EH (cell line): ENCODE data around the gene B4GALT2.

Experiments
- DNase-seq: peaks from one replicate; pipeline ENCODE4 v3.0.0-alpha.2; 2015; ENCODE audit warnings: low read depth

B4GALT2 gene, protein sequence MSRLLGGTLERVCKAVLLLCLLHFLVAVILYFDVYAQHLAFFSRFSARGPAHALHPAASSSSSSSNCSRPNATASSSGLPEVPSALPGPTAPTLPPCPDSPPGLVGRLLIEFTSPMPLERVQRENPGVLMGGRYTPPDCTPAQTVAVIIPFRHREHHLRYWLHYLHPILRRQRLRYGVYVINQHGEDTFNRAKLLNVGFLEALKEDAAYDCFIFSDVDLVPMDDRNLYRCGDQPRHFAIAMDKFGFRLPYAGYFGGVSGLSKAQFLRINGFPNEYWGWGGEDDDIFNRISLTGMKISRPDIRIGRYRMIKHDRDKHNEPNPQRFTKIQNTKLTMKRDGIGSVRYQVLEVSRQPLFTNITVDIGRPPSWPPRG

DNA sequence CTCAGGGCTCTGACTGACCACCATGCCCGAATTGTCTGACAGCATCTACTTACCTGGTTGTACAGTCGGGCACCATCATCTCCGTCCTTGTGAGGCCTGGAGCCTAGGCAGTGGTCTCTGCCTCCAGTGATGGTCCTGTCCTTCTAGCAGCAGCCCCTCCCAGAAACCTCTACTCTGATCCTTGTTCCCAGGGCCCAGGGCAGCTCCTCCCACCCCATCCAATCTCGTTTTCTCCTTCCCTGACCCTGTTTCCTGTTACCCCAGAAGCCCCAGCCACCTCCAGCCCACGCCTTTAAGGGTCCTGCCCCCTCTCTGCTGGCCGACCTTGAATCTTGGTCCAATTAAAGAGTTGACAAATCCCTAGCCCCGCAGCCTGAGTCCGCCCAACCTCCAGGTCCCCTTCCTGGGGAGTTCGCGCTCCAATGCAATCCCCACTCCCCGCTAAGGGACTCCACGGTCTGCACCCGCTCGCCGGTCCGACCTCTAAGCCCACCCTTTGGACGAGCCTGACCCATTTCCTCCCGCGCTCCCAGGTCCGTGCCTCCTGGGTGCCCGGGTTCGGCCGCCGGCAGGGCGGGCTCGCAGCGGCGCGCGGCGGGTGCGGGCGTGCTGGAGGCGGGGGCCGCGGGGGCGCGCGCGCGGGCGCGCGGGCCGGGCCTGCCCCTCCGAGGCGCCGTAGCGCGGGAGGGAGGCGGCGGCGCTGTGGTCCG is at the start of gene B4GALT2:
TSS of gene B4GALT2 (plus strand) at position 660 of the 710 bp plus-strand sequence. CDS start 1,951 bp downstream, outside the sequence.
- DNase-seq = peak; percentile 46

DNA sequence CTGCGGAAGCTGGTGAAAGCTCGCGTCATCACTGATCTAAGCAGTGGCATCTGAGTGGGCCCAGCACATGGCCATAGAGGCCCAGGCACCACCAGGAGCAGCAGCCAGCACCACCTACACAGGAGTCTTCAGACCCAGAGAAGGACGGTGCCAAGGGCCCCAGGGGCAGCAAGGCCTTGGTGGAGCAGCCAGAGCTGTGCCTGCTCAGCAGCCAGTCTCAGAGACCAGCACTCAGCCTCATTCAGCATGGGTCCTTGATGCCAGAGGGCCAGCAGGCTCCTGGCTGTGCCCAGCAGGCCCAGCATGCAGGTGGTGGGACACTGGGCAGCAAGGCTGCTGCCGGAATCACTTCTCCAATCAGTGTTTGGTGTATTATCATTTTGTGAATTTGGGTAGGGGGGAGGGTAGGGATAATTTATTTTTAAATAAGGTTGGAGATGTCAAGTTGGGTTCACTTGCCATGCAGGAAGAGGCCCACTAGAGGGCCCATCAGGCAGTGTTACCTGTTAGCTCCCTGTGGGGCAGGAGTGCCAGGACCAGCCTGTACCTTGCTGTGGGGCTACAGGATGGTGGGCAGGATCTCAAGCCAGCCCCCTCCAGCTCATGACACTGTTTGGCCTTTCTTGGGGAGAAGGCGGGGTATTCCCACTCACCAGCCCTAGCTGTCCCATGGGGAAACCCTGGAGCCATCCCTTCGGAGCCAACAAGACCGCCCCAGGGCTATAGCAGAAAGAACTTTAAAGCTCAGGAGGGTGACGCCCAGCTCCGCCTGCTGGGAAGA is 48.7 kb upstream of the B4GALT2 start:
- no peak for DNase-seq

DNA sequence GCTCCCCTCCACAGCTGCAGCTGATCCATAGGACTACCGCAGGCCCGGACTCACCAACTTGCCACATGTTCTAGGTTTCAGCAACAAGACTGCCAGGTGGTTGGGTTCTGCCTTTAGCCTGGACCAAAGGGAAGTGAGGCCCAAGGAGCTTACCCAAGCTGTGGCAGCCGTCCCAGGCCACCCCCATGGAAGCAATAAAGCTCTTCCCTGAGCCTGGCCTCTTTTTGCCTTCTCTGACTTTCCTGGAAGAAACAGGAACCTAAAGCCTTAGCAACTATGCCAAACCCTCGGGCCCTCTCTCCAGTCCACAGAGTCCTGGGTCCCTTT is 48.1 kb upstream of the B4GALT2 start:
- DNase-seq = no peak

DNA sequence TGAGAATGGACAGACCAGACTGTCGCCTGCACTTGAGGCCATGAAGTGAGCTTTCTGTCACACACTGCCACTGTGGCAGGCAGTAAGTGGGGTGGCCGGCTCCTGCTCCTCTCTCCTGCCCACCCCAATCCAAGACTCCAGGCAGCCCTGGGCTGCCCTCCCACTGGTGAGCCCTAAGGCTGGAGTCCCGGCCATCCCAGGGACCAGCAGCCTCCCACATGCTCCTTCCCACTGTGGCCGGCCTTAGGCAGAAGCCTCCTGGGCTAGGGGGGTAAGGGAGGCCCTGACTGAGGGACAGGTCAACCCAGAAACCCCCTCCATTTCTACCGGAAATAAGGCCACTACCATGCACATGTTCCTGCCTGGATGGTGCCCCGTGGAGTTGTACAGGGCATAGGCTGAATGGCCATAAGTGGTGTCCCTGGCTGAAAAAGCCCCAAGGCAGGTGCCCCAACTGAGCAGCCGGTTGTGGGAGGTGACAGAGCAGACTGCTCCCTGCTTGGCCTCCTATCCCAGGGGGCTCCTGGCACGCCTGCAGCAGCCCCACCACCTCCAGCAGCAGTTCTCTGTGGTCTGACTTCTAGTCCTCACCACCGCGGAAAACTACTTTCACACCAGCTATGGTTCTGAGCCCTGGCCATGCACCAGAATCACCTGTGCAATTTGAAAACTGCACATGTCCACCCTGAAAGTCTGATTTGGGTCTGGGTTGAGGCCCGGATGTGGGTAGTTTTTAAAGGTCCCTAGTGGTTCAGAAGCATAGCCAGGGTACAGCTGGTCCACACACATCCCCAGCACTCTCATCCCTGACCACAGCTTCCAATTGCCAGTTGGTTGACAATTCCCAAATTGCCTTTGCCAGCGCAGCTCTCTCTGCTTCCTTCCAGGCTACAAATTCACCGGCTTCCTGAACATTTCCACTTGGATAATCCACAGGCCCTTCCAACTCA is 47.0 kb upstream of the B4GALT2 start:
- DNase-seq = no peak

DNA sequence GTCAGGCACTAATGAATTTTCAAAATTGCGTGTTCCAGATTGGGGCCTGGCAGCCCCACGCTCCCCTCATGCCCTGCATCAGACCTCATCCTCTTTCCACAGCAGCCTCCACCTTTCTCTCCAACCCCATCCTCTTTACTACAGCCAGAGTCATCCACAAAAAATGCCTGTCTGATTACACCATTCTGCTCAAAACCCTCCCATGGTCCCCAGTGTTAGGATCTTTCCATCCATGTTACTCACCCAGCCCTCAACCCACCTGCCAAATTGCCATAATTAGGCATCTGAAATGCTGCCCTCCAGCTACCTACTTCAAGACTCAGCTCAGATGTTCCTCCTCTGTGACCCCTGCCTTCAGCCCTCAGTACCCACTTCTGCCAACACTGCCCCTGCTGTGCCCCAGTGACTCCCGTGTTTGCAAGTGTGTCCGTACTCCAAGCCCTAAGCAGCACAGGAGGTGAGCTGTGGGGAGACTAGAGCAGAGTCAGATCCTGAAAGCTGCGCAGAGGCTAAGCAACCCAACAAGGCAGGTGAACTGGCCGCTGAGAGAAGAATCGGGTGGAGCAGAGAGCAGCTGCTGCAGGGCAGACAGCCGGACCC is 46.1 kb upstream of the B4GALT2 start:
- peak; percentile 81 for DNase-seq

DNA sequence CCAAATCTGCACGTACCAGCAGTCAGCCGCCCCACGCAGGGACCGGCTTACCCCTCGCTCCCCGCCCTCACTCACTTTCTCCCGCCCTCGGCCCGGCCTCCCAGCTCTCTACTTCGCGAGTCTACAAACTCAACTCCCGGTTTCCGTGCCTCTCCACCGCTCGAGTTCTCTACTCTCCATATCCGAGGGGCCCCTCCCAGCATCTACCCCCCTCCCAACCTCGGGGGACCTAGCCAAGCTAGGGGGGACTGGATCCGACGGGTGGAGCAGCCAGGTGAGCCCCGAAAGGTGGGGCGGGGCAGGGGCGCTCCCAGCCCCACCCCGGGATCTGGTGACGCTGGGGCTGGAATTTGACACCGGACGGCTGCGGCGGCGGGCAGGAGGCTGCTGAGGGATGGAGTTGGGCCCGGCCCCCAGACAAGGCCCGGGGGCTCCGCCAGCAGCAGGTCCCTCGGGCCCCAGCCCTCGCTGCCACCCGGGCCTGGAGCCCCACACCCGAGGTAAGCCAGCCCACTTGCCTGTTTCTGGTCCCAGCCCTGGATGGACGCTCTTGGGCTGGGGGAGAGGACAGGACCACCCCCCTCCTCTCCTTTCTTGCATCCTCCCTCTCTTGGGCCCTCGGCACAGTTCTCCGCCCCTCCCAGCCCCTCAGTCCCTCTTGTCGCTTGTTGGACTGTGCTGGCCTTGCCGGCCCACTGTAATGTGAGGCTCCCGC is 45.5 kb upstream of the B4GALT2 start, which contains the start of gene ARTN:
TSS of gene ARTN (plus strand) at position 416 of the 715 bp plus-strand sequence. CDS start 1,856 bp downstream, outside the sequence.
- peak; percentile 42 for DNase-seq

DNA sequence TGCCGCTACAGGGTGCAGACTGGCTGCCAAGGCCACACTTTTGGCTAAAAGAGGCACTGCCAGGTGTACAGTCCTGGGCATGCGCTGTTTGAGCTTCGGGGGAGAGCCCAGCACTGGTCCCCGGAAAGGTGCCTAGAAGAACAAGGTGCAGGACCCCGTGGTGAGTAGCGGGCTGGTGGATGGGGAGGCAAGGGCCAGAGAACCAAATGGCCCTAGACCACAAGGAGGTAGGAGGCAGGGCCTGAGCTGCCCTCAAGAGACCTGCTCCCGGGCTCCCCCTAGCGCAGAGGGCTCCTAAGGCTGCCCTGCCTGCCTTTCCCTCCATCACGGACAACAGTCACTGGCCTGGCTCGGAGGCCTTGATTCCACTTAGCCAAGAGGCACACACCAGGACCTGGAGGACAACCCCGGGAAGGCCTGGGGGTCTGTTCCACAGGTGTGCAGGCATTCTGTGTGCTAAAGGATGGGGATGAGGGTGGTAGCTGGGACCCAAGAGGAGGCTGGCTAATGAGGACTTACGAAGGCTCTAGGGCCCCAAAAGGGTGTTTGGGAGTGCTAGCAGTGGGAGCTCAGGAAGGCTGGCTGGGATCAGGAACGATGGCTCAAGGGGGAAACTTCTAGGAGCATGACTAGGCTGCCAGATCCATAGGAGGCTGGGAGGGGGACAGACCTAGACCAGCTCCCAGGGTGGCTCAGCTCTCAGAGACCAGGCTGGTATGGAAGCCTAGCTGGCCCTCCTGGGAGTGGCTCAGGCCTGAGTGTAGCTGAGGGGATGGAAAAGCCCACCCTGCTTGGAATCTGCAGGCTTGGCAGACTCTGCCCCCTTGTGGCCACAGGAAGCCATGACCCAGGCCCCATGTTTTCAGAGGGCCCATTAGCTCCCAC is 44.7 kb upstream of the B4GALT2 start:
- peak; percentile 64 for DNase-seq

DNA sequence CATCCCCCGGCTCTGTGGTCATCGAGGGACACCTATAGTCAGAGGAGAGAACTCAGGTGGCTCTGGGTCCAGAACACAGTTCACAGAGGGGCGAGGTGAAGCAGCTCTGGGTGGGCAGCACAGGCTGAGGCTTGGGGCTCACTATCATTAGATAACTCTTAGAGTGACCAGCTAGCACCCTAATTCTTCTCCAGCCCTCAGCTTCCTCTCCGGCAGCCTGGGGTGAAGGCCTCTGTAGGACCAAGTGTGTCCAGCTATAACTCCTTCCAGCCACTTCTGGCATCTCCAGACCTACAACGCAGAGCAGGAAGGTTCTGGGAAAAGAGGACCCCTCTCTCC is 44.1 kb upstream of the B4GALT2 start:
- DNase-seq = no peak

DNA sequence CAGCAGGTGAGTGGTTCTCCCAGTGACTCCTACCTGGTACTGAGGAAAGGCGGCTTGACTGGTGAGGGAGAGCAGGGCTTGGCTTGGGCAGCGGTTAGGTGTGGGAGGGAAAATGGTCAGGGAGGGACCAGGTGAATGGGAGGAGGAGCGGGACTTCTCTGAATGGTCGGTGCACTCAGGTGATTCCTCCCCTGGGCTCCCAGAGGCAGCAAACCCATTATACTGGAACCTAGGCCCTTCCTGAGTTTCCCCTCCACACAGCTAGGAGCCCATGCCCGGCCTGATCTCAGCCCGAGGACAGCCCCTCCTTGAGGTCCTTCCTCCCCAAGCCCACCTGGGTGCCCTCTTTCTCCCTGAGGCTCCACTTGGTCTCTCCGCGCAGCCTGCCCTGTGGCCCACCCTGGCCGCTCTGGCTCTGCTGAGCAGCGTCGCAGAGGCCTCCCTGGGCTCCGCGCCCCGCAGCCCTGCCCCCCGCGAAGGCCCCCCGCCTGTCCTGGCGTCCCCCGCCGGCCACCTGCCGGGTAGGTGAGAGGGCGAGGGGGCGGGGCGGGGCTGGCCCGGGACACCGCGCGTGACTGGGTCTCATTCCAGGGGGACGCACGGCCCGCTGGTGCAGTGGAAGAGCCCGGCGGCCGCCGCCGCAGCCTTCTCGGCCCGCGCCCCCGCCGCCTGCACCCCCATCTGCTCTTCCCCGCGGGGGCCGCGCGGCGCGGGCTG is 43.1 kb upstream of the B4GALT2 start:
- no peak for DNase-seq

DNA sequence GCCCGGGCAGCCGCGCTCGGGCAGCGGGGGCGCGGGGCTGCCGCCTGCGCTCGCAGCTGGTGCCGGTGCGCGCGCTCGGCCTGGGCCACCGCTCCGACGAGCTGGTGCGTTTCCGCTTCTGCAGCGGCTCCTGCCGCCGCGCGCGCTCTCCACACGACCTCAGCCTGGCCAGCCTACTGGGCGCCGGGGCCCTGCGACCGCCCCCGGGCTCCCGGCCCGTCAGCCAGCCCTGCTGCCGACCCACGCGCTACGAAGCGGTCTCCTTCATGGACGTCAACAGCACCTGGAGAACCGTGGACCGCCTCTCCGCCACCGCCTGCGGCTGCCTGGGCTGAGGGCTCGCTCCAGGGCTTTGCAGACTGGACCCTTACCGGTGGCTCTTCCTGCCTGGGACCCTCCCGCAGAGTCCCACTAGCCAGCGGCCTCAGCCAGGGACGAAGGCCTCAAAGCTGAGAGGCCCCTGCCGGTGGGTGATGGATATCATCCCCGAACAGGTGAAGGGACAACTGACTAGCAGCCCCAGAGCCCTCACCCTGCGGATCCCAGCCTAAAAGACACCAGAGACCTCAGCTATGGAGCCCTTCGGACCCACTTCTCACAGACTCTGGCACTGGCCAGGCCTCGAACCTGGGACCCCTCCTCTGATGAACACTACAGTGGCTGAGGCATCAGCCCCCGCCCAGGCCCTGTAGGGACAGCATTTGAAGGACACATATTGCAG is 42.4 kb upstream of the B4GALT2 start:
- DNase-seq = peak; percentile 50

DNA sequence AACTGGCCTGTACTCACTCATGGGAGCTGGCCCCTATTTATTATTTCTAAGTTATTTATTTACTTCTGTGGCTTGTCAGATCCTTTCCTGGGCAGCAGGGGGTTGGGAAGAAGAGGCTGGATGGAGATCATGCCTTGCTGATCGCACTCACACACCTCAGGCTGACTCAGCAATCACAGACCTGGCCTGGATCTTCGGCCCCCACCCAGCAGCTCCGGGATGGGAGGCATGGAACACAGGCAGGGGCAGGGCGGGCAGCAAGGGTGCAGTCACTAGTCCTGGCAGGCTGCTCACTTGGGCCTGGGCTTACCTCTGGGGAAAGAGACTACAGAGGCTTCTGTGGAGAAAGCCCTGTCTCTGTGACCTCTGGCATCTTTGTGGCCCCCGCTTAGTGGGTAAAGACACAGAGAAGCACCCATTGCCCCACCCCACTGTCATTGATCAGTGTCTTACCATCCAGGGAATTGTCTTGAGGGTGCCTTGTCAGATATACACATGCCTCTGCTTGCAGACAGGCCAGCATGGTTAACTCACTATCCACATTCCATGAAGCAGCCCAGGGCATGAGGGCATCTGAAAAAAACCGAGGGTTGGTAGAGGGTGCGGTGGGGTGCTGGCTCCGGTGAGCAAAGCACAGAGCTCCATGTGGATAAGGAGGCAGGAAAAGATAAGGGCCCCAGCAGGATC is 41.7 kb upstream of the B4GALT2 start:
- DNase-seq = no peak

DNA sequence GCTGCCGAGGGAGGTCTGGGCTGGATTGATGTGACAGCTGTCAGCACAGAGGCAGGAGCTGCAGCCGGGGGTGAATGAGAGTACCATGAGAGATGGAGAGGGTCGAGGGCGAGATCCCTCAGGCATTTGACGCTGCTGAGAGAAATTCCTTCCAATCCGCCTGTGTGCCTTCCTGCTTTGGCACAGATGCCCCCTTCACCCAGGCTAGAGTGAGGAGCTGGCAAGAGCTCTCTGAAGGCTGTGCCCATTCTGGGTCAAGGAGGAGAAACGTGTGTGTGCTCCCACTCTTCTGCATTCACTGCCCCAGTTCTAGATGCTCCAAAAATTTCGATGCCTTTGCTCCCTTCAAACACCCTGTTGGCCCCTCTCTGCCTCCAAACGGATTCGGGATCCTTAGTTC is 40.6 kb upstream of the B4GALT2 start:
- no peak for DNase-seq

DNA sequence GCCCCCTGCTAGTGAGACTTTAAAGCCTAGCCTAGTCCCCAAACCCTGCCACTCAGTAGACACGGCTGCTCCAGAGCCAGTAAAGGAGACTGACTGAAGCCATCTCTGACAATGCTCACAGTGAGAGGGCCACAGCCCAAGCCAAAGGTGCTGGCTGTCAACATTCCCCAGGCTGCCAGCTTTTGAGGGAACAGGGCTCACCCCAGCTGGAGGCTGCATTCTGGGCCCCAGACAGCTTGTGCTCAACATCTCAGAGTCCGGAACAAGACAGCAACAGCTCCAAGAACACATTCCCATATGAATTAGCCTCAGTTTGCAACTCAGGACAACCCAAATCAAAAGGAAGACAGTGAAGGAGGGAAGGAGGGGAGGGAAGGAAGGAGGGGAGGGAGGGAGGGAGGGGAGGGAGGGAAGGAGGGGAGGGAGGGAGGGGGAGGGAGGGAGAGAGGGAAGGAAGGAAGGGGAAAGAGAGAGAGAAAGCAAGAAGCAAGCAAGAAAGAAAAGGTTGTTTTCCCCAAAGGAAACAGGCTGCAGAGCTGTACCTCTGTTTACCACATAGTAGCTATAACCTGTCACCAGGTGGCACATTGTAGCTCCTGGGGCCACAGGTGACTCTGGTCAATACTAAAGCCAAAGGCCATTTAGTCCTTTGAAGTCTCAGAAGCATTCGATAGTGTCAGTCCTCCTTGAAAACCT is 40.0 kb upstream of the B4GALT2 start:
- no peak for DNase-seq

DNA sequence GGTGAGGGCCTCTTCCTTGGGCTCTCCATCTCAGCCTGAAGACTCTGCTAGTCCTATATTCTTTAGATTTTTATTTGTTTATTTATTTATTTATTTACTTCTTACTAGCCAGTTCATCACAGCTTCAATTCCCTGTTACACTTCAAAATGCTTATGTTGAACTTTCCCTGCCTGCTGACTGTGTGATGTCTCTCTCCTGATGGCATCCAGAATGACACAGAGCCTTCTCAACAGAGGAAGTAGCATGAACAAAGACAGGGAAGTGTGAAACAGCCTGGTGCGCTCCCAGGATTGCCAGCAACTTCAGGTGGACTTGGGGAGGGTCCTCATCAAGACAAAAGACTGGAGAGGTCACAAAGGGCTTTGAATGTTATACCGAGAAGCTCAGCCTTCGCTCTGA is 36.6 kb upstream of the B4GALT2 start:
- no peak for DNase-seq

DNA sequence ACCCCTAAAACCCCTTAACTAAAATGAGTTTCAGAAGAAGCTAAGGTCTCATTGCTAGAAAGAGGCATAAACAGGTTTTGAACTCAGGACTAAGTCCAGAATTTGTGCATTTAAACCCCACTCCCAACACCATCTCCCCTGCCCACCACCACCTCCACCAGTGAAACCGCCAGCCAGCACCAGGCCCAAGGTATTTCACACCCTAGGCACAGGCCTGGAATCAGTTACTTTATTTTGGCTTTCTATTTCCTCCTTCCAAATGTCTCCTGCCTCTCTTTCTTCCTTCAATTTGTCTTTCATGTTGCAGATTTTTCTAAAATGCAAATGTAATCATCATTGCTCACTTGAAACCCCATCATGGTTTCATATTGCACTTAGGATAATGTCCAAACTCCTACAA is 34.1 kb upstream of the B4GALT2 start:
- no peak for DNase-seq

DNA sequence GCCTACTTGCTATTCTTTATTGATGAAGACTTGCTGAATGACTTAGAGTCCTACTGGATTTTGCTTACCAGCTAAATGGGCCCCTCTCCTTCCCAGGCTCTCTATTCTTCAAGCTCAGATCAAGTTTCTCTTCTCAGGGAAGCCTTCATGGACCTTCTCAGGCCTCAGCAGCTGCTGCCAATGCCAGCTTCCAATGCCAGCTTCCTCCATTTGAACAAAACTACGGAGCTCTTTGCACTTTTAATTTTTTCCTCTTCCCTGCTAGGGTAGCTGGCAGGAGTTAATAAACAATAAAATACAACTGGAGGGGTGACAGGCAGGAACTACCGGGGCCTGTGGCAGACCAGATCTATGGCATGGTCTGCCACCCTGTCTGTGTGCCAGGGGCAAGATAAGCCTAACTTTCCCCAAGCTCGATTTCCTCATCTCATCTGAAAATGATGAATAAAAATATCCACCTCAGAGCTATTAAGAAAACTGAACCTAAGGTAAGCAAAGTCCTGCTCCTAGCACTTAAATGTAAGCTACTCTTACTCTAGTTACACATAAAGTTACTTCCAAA is 33.3 kb upstream of the B4GALT2 start:
- DNase-seq = no peak
